Heart left ventricle (tissue), 16 donors: ENCODE measurements around the gene ANP32E. TPM values are rescaled to one million over a fixed set of nuclear protein-coding genes. Genes with fewer than 3 reads are reported as not detected.
"Not testable (repeated sequence)": the region's sequence is repeated elsewhere in the genome, so short reads cannot be mapped to it uniquely, and the experiment has no call there.

Experiments
- ATAC-seq, 4 donors: fragments of 200-7000 bp; cut with Tn5 transposase; one replicate each; pipeline ENCODE4 v1.9.1; 2020 to 2022; ENCODE audit warnings: moderate library complexity in 4 of 4, mild to moderate bottlenecking in 3 of 4, moderate number of reproducible peaks in 1 of 4
- DNase-seq, 5 donors: peaks; one replicate each; pipeline ENCODE4 v3.0.0-alpha.2; 2020
- H3K27ac ChIP-seq, 12 donors: fragments of 200-600 bp; sonication (generic) in 4 of 12; one replicate each; pipeline versions ENCODE4 v1.5.0 to v1.8.0; 2016 to 2022; ENCODE audit warnings: mild to moderate bottlenecking in 2 of 12
- H3K27me3 ChIP-seq, 9 donors: fragments of 200-600 bp; sonication (generic) in 2 of 9; one replicate each; pipeline versions ENCODE4 v1.5.1 to v1.8.0; 2016 to 2022; ENCODE audit warnings: mild to moderate bottlenecking in 3 of 9
- H3K36me3 ChIP-seq, 9 donors: fragments of 200-600 bp; sonication (generic) in 2 of 9; one replicate each; pipeline versions ENCODE4 v1.5.0 to v1.8.0; 2018 to 2022; ENCODE audit warnings: mild to moderate bottlenecking in 2 of 9
- H3K4me1 ChIP-seq, 12 donors: fragments of 200-600 bp; sonication (generic) in 4 of 12; one replicate each; pipeline versions ENCODE4 v1.5.0 to v1.8.0; 2016 to 2022; ENCODE audit warnings: mild to moderate bottlenecking in 3 of 12
- H3K4me3 ChIP-seq, 12 donors: fragments of 200-600 bp; sonication (generic) in 4 of 12; one replicate each; pipeline versions ENCODE4 v1.5.0 to v1.8.0; 2017 to 2022; ENCODE audit warnings: mild to moderate bottlenecking in 9 of 12, moderate library complexity in 4 of 12
- H3K9me3 ChIP-seq, 12 donors: fragments of 200-600 bp; sonication (generic) in 4 of 12; one replicate each; pipeline versions ENCODE4 v1.5.0 to v1.8.0; 2016 to 2022; ENCODE audit warnings: mild to moderate bottlenecking in 1 of 12
- CTCF ChIP-seq, 12 donors: fragments of 200-600 bp; sonication (generic) in 4 of 12; IDR thresholded peaks; one replicate each; pipeline versions ENCODE4 v1.5.0 to v1.8.0; 2018 to 2022; ENCODE audit warnings: antibody characterized with exemption in 12 of 12, mild to moderate bottlenecking in 5 of 12
- POLR2A ChIP-seq, 2 donors: fragments of 450-650 bp; IDR thresholded peaks; one replicate each; pipeline ENCODE4 v1.6.1; 2017; ENCODE audit warnings: antibody characterized with exemption in 2 of 2, mild to moderate bottlenecking in 2 of 2, moderate library complexity in 2 of 2
- WGBS, 4 donors: extraction: QIAGEN DNeasy Blood & Tissue Kit in 2 of 4; methylation state at CpG; one replicate each; pipeline versions ENCODE4 v1.1.5 to v1.1.7; 2013 to 2018; 5-methylcytosine and 5-hydroxymethylcytosine counted together
- intact Hi-C, 10 donors: fragments of 100-400 bp; cut with DNase I; formaldehyde crosslinking; loops; one replicate each; pipeline versions ENCODE4 v1.11.1 to v1.14.2; 2022
- polyA plus RNA-seq, 2 donors: library from polyadenylated mRNA; stranded (reverse); fragments of 200-250 nt; gene quantifications; one replicate each; pipeline ENCODE4 v1.2.3, GENCODE V29; 2013
- total RNA-seq, 9 donors: library from RNA; depleted of rRNA in 2 of 9; stranded (reverse); fragments of >200 nt in 2 of 9; fragmentation: NEBNext Ultra II Directional in 3 of 9; extraction: Animal tissue kit (Norgen Biotek cat#: 25700) in 3 of 9; gene quantifications; one replicate each; pipeline versions ENCODE4 v1.1.0 to v1.2.4, GENCODE V29; 2016 to 2023
- donor health status: ischemic (EF 13 %, LVEDD 7.1; RV severe dilation, severe dysfunction).
- donor health status: healthy with polysubstance abuse.
- donor health status: DM: no; HTN: yes; CAD: no.
- donor health status: DM: no; HTN: no; CAD: no.
- donor health status: ischemic (EF 25% LVEDD 6.9; RV normal size, moderate dysfunction).
- donor health status: ischemic (EF 25% LVEDD 5.7; RV mildly dilated, moderate dysfunction).
- donor health status: healthy.
- donor health status: DM: yes; HTN: yes; CAD: no.
- donor health status: ischemic (EF 35%, LVEDD 5.7; RV mildly dilated, moderate dysfunction).
- donor health status: nonischemic (EF 11% LVEDD 7.7; RV severe dilation, severe dysfunction).
- donor health status: DM: yes; HTN: yes; CAD: no.
- donor health status: PGD.
- donor health status: ischemic (EF 29% LVEDD 5.4; RV normal size, mild dysfunction).
- donor health status: nonischemic (EF 23%, LVEDD 6.1; RV moderate dilation, normal function).

The ANP32E gene
- total and polyA plus RNA-seq, 11 donors, result 12.6 to 59.9 (median 33.6) TPM

- no peak for ATAC-seq
- Histone ChIP-seq H3K36me3 (peaks cover 0 to 95% (median 88%) of the 10 kb centered on the region in 9 donors), H3K4me3 (no peak overlapping the region), H3K4me1 (no peaks in the 10 kb centered on the region), H3K27me3 (no peaks in the 10 kb centered on the region), H3K27ac (no peak overlapping the region), H3K9me3 (no peaks in the 10 kb centered on the region)
- DNase-seq, result no peak
- WGBS, 4 donors, result 88 to 100% (median 95%) methylated on average over 1 of the region's 1 CpG
- intact Hi-C loops, result loop anchor here in 1 of 10 donors (10.0 kb wide), 1 partner anchor 929 kb away; the partner anchor contains the start of gene TNFAIP8L2
- no peak for TF ChIP-seq CTCF (IDR thresholded peaks at IDR 0.05)
- no peak for TF ChIP-seq POLR2A (IDR thresholded peaks at IDR 0.05)
Observed at GRCh38 chr1:150225546-150225945, 10.4 kb downstream of the ANP32E start.

- Histone ChIP-seq H3K4me3 (no peak overlapping the region), H3K9me3 (no peaks in the 10 kb centered on the region), H3K36me3 (peaks cover 0 to 95% (median 88%) of the 10 kb centered on the region in 9 donors), H3K4me1 (no peaks in the 10 kb centered on the region), H3K27me3 (no peaks in the 10 kb centered on the region), H3K27ac (no peak overlapping the region)
- DNase-seq (no peak), ATAC-seq (no peak)
- intact Hi-C loops, result loop anchor here in 1 of 10 donors (10.0 kb wide), 1 partner anchor 930 kb away; the partner anchor contains the start of gene TNFAIP8L2
- WGBS, 4 donors, result 92 to 96% (median 93%) methylated on average over 1 of the region's 1 CpG
- no peak for TF ChIP-seq POLR2A (IDR thresholded peaks at IDR 0.05)
- TF ChIP-seq CTCF (IDR thresholded peaks at IDR 0.05), result no peak
Observed at GRCh38 chr1:150224983-150225382, 10.9 kb downstream of the ANP32E start.

- no peak for ATAC-seq
- 90 to 97% (median 93%) methylated on average over 2 of the region's 2 CpGs for WGBS, 4 donors
Observed at GRCh38 chr1:150221552-150221951, 14.4 kb downstream of the ANP32E start.

GRCh38 chr1:150215855-150216254 lies 20.1 kb downstream of the ANP32E start:
- H3K9me3 ChIP-seq, H3K27me3 ChIP-seq, H3K4me3 ChIP-seq, intact Hi-C loops, ATAC-seq, H3K27ac ChIP-seq, DNase-seq: not testable (repeated sequence)
- WGBS, 4 donors, result 92 to 96% (median 94%) methylated on average over 6 of the region's 6 CpGs
- Histone ChIP-seq H3K36me3 (peaks cover 0 to 28% (median 21%) of the 10 kb centered on the region in 9 donors), H3K4me1 (peaks cover 0 to 15% (median 4%) of the 10 kb centered on the region in 12 donors)

More at GRCh38 chr1:150221552-150221951, 14.4 kb downstream of the ANP32E start:
- Histone ChIP-seq H3K27ac (no peak overlapping the region), H3K27me3 (no peaks in the 10 kb centered on the region), H3K4me3 (no peak overlapping the region), H3K9me3 (no peaks in the 10 kb centered on the region), H3K4me1 (no peaks in the 10 kb centered on the region), H3K36me3 (peaks cover 0 to 75% (median 66%) of the 10 kb centered on the region in 9 donors)
- TF ChIP-seq POLR2A (IDR thresholded peaks at IDR 0.05), result no peak
- TF ChIP-seq CTCF (IDR thresholded peaks at IDR 0.05), result peak in 11 of 12 donors; percentile 27 to 54 (median 39)
- no peak for DNase-seq
- intact Hi-C loops, result loop anchor here in 1 of 10 donors (10.0 kb wide), 1 partner anchor 933 kb away; the partner anchor contains the start of gene TNFAIP8L2
